GM18858 (cell line): Measurements from ENCODE around the gene PTPRU.

Experiments
- ATAC-seq: cut with Tn5 transposase; IDR thresholded peaks from one replicate; pipeline ENCODE4 v1.9.1; 2021; ENCODE audit not compliant: unreplicated experiment

The PTPRU gene

GRCh38 chr1:29243023-29243870 is 6.9 kb downstream of the PTPRU start:
- ATAC-seq: no peak

- no peak for ATAC-seq
Measured at GRCh38 chr1:29243871-29244200, 7.5 kb downstream of the PTPRU start.

- no peak for ATAC-seq
Measured at GRCh38 chr1:29245261-29245660, 8.9 kb downstream of the PTPRU start.

- no peak for ATAC-seq
Measured at GRCh38 chr1:29245876-29246275, 9.6 kb downstream of the PTPRU start.

- ATAC-seq: no peak
Measured at GRCh38 chr1:29247044-29247443, 10.7 kb downstream of the PTPRU start.

DNA sequence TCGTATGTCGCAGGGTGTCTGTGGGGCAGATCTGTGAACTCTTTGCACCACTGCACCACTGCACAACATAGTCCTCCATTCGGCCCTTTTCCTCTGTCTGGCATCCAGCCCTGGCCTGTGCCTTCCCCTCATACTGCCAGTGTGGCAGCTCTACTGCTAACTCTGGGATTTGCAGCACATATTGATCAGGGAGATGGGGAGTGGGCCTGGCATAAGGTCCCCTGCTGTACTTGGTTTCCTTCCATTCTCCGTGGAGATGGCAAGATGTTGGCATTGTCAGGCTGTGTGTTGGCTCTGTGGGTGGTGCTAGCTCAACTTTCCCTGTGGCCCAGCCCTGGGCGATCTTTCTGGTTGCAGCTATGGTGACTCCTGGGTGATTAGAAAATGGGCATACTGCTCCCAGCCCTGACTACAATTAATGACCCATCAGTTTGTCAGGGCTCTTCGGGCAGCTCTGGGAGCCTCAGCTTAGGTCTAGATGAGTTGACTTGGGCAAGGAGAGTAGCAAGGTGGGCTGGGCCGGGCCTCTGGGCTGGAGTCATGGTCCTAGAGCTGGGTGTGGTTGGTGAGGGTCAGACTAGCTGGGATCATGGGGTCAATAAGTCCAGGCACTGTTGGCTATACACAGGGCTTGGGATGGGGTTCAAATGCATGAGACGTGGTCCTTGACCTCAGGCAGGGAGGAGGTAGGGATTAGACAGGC is 11.4 kb downstream of the PTPRU start:
- ATAC-seq: no peak

GRCh38 chr1:29248409-29248808 is 12.1 kb downstream of the PTPRU start:
- no peak for ATAC-seq

- ATAC-seq: no peak
Measured at GRCh38 chr1:29249170-29249691, 12.9 kb downstream of the PTPRU start.

GRCh38 chr1:29249951-29250581 is 13.7 kb downstream of the PTPRU start:
- ATAC-seq: no peak

GRCh38 chr1:29251164-29252124 is 15.1 kb downstream of the PTPRU start:
- ATAC-seq: no peak

DNA sequence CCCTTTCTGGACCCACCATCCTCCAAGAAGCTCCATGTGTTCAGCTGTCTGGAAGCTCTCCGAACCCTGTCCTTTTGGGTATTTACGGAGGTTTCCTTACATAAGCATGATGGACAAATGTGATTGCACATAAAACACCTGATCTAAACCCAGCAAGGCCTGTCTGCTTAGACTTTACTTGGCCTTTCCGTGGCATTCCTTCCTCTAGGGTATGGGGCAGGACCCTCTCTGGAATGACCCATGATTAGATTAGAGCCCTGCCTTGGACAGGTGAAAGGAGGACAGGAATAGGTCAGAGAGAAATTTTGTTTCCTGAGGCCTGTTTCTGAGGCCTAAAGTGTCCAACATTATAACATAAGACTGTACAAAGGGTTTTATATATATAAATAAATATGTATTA is 16.9 kb downstream of the PTPRU start:
- no peak for ATAC-seq

DNA sequence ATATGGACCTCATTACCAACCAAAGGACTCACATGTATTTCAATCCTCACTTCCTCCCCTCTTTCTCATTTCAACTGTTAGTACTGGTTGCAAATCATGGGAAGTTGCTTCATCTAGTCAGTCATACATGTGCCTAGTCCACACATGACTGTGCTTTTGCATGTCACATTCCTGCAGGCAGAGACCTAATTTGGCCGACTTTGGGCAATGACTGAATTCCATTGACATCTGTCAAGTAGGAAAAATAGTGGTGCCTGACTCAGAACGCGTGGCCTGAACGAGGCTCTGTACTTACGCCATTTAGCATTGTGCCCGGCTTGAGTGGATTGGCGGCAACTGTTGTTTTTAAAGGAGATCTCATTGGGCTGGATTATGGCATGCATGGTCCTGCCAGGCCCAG is 18.0 kb downstream of the PTPRU start:
- no peak for ATAC-seq

GRCh38 chr1:29255134-29255666 is 18.9 kb downstream of the PTPRU start:
- no peak for ATAC-seq

GRCh38 chr1:29256394-29256793 is 20.1 kb downstream of the PTPRU start:
- ATAC-seq: no peak

DNA sequence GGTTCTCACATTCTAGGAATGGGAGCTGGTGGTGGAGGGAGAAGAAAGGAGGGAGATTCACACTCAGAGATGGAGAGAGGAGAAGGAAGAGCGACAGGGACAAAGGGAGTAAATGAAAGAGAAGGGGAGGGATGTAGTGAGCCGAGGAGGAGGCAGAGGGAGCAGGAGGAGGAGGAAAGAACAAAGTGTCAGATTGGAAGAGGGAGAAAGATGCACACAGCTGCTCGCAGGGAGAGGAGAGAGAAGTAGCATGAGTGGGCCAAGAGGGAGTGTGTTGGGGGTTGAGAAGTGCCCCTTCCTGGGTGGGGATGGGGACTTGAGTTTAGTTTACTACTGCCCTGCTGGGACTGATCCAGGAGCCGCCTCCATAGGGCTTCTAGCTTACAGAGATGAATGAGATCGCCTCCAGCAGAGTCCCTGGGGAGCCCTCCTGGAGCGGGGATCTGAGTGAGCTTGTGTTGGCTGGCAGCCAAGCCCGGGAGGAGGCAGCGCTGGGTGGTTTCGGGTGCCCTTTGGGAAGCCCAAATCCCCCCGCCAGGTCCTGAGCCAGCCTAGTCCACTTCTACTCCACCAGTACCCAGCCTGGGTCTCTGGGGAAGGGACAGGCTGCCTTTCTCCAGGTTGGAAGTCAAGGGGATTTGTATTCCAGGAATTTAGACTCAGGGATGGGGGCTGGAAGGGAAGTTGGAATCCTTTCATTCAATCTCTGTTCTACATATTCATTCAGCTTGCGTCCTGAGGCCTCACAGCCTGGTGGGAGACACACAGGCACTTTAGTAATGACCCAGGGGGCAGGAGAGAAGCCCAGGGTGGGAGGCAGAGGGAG is 20.9 kb downstream of the PTPRU start:
- ATAC-seq: no peak

- ATAC-seq: no peak
Measured at GRCh38 chr1:29258189-29258975, 22.1 kb downstream of the PTPRU start.

- ATAC-seq: no peak
Measured at GRCh38 chr1:29258976-29259801, 22.9 kb downstream of the PTPRU start.
